Suprapubic skin (tissue), 4 donors: ENCODE measurements around the gene C14orf39.

Experiments
- CTCF ChIP-seq, 2 donors: fragments of 200-600 bp in 1 of 2; fragments of 450-650 bp in 1 of 2; sonication (generic) in 1 of 2; IDR thresholded peaks; one replicate each; pipeline ENCODE4 v1.5.1; 2016 to 2019; ENCODE audit warnings: antibody characterized with exemption in 2 of 2, mild to moderate bottlenecking in 1 of 2, moderate library complexity in 1 of 2
- POLR2A ChIP-seq, 2 donors: fragments of 450-650 bp; IDR thresholded peaks; one replicate each; pipeline ENCODE4 v1.6.1; 2017; ENCODE audit warnings: antibody characterized with exemption in 2 of 2, mild to moderate bottlenecking in 2 of 2, moderate library complexity in 2 of 2
- POLR2AphosphoS5 ChIP-seq, 3 donors: sonication (generic); formaldehyde crosslinking; IDR thresholded peaks; one replicate each; pipeline ENCODE4 v1.6.1; 2017; ENCODE audit warnings: antibody characterized with exemption in 3 of 3

- no peak for TF ChIP-seq POLR2AphosphoS5 (IDR thresholded peaks at IDR 0.05)
- peak in 1 of 2 donors; percentile 39 for TF ChIP-seq CTCF (IDR thresholded peaks at IDR 0.05)
- TF ChIP-seq POLR2A (IDR thresholded peaks at IDR 0.05), result no peak
Observed at GRCh38 chr14:60514741-60515491, 29.1 kb upstream of the C14orf39 start.
